GM21528 (cell line): ENCODE measurements around the gene PRMT7.
A peak's percentile ranks its signal among the peaks of the same experiment; 100 is the strongest.

Source experiments
- ATAC-seq: cut with Tn5 transposase; IDR thresholded peaks from one replicate; pipeline ENCODE4 v1.9.1; 2021; ENCODE audit warnings: mild to moderate bottlenecking, moderate library complexity; ENCODE audit not compliant: unreplicated experiment, low FRiP score

The PRMT7 gene

GRCh38 chr16:68310774-68311511, at the start of gene PRMT7, which contains the start of gene SLC7A6OS:
Gene PRMT7, plus strand, starts transcription at chr16:68311019. Its CDS starts 4,961 bp downstream, at chr16:68315980.
Gene SLC7A6OS, minus strand, starts transcription at chr16:68310946. Its CDS starts 20 bp downstream, at chr16:68310926.
- ATAC-seq: peak; percentile 98

- peak; percentile 17 for ATAC-seq
These were observed 47.2 kb upstream of the PRMT7 start for GRCh38 chr16:68263559-68264127.

GRCh38 chr16:68264128-68265077, 46.4 kb upstream of the PRMT7 start, which contains the start of gene SLC7A6:
Gene SLC7A6, plus strand, starts transcription at chr16:68264526. Its CDS starts 10,201 bp downstream, at chr16:68274727.
- peak; percentile 60 for ATAC-seq

GRCh38 chr16:68265078-68265920, 45.5 kb upstream of the PRMT7 start:
- ATAC-seq: peak; percentile 13

GRCh38 chr16:68267612-68268405, 43.0 kb upstream of the PRMT7 start:
- no peak for ATAC-seq

- ATAC-seq: no peak
These were observed 41.0 kb upstream of the PRMT7 start for GRCh38 chr16:68269793-68270192.

GRCh38 chr16:68270353-68270752, 40.5 kb upstream of the PRMT7 start:
- ATAC-seq: no peak

GRCh38 chr16:68272507-68273209, 38.2 kb upstream of the PRMT7 start:
- ATAC-seq: no peak

- ATAC-seq: no peak
These were observed 37.4 kb upstream of the PRMT7 start for GRCh38 chr16:68273459-68273858.

- ATAC-seq: no peak
These were observed 36.9 kb upstream of the PRMT7 start for GRCh38 chr16:68273896-68274295.

GRCh38 chr16:68274441-68274840, 36.4 kb upstream of the PRMT7 start:
- no peak for ATAC-seq

GRCh38 chr16:68275611-68276191, 35.1 kb upstream of the PRMT7 start:
- peak; percentile 66 for ATAC-seq

GRCh38 chr16:68276223-68276622, 34.6 kb upstream of the PRMT7 start:
- ATAC-seq: no peak

- ATAC-seq: no peak
These were observed 30.9 kb upstream of the PRMT7 start for GRCh38 chr16:68279726-68280558.

- ATAC-seq: no peak
These were observed 29.3 kb upstream of the PRMT7 start for GRCh38 chr16:68281368-68282063.

GRCh38 chr16:68282064-68282452, 28.8 kb upstream of the PRMT7 start:
- no peak for ATAC-seq

GRCh38 chr16:68283346-68283745, 27.5 kb upstream of the PRMT7 start:
- no peak for ATAC-seq
